IMR-90 (cell line): ENCODE measurements around the gene MLLT3.
A peak's percentile ranks its signal among the peaks of the same experiment; 100 is the strongest.

Experiments used
- CEBPB ChIP-seq: IDR thresholded peaks from 2 replicates; pipeline ENCODE4 v1.6.1; 2012; ENCODE audit warnings: low read depth, low read length, improper control_type of control experiment
- CHD1 ChIP-seq: IDR thresholded peaks from 2 replicates; pipeline ENCODE4 v1.6.1; 2012; ENCODE audit warnings: low read depth, low read length, improper control_type of control experiment
- CTCF ChIP-seq: conservative IDR thresholded peaks from 2 replicates; pipeline ENCODE4 v1.5.1; 2012; ENCODE audit warnings: mild to moderate bottlenecking, low read depth, low read length, improper control_type of control experiment
- ELK1 ChIP-seq: fragments of 150-350 bp; IDR thresholded peaks from 2 replicates; pipeline ENCODE4 v1.6.1; 2016; ENCODE audit warnings: low read depth, mild to moderate bottlenecking, low read length, moderate library complexity, borderline replicate concordance
- MAFK ChIP-seq: IDR thresholded peaks from 2 replicates; pipeline ENCODE4 v1.6.1; 2012; ENCODE audit warnings: low read depth, low read length, improper control_type of control experiment
- MXI1 ChIP-seq: IDR thresholded peaks from 2 replicates; pipeline ENCODE4 v1.6.1; 2012; ENCODE audit warnings: low read depth, mild to moderate bottlenecking, low read length, moderate library complexity, borderline replicate concordance
- POLR2A ChIP-seq: IDR thresholded peaks from 2 replicates; pipeline ENCODE4 v1.6.1; 2012; ENCODE audit warnings: mild to moderate bottlenecking, low read depth, low read length
- RAD21 ChIP-seq: IDR thresholded peaks from 2 replicates; pipeline ENCODE4 v1.6.1; 2012; ENCODE audit warnings: low read length, improper control_type of control experiment
- SMC3 ChIP-seq: fragments of 150-350 bp; IDR thresholded peaks from 2 replicates; pipeline ENCODE4 v1.6.1; 2016; ENCODE audit warnings: low read depth, mild to moderate bottlenecking, antibody characterized with exemption, low read length, moderate library complexity
- USF2 ChIP-seq: fragments of 150-350 bp; IDR thresholded peaks from 2 replicates; pipeline ENCODE4 v1.6.1; 2017; ENCODE audit warnings: mild to moderate bottlenecking, antibody characterized with exemption, low read length, low read depth

GRCh38 chr9:20297646-20298084, 324.6 kb downstream of the MLLT3 start:
- TF ChIP-seq ELK1 (no peak), CEBPB (peak; percentile 55), CTCF (no peak), CHD1 (no peak), POLR2A (no peak), RAD21 (no peak), USF2 (no peak), MAFK (no peak), SMC3 (no peak), MXI1 (0 out of 2 replicates have a peak, but pooled peaks have one; percentile 39)
